ENCODE data around the gene FXR2. TPM values are rescaled to one million over a fixed set of nuclear protein-coding genes. Genes with fewer than 3 reads are reported as not detected.

The FXR2 gene
- total RNA-seq, 2 experiments from 2014 or later: 30.7 to 40.5 TPM

DNA sequence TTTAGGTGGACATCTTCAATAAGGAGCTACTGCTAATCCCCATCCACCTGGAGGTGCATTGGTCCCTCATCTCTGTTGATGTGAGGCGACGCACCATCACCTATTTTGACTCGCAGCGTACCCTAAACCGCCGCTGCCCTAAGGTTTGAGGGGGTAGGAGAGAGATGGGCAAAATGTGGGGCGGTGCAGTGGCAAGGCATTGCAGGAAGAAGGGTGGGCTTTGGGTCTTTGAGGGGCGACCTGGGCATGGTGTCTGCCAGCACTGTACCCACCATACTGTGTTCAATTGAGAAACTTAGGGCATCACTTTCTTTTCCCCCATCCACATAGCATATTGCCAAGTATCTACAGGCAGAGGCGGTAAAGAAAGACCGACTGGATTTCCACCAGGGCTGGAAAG, 44.3 kb downstream of the FXR2 start:
- Mint-ChIP-seq H3K4me3 (no peak overlapping the region), H3K9me3 (ENCODE audit: low read depth) (no peaks in the 10 kb centered on the region), H3K36me3 (peaks cover 46% of the 10 kb centered on the region), H3K27me3 (no peaks in the 10 kb centered on the region), H3K27ac (no peak overlapping the region), H3K4me1 (peaks cover 31% of the 10 kb centered on the region)
- ATAC-seq: no peak
- DNase-seq: no peak
- CTCF ChIA-PET: interaction anchor here (0.9 to 3.2 kb wide), 6 partner anchors 10 to 215 kb away, joined by 3 to 19 read pairs (median 4); partner anchors contain the start of gene SENP3

DNA sequence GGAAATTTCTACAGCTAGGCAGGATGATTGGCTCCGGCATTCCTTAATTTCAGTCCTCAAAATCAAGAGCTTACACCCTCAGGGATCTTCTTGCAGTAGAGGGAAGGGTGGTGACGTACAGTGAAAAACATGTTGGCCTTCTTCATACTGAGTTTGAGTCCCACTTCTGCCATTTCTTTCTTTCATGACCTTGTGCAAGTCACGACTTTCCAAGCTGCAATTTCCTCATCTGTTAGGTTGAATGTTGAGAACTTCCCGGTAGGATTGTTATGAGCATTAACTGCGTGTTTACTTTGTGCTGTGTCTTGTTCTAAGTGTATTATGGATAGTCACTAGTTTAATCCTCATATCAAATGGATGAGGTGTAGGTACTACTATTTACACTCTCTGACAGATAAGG, 45.1 kb downstream of the FXR2 start:
- DNase-seq (no peak), ATAC-seq (no peak)
- Mint-ChIP-seq H3K27ac (no peak overlapping the region), H3K4me1 (peaks cover 26% of the 10 kb centered on the region), H3K9me3 (ENCODE audit: low read depth) (no peaks in the 10 kb centered on the region), H3K27me3 (no peaks in the 10 kb centered on the region), H3K4me3 (no peak overlapping the region), H3K36me3 (peaks cover 42% of the 10 kb centered on the region)
- CTCF ChIA-PET: interaction anchor here (1.0 to 3.2 kb wide), 5 partner anchors 9 to 273 kb away, joined by 3 to 19 read pairs (median 3); partner anchors contain the start of gene SENP3

DNA sequence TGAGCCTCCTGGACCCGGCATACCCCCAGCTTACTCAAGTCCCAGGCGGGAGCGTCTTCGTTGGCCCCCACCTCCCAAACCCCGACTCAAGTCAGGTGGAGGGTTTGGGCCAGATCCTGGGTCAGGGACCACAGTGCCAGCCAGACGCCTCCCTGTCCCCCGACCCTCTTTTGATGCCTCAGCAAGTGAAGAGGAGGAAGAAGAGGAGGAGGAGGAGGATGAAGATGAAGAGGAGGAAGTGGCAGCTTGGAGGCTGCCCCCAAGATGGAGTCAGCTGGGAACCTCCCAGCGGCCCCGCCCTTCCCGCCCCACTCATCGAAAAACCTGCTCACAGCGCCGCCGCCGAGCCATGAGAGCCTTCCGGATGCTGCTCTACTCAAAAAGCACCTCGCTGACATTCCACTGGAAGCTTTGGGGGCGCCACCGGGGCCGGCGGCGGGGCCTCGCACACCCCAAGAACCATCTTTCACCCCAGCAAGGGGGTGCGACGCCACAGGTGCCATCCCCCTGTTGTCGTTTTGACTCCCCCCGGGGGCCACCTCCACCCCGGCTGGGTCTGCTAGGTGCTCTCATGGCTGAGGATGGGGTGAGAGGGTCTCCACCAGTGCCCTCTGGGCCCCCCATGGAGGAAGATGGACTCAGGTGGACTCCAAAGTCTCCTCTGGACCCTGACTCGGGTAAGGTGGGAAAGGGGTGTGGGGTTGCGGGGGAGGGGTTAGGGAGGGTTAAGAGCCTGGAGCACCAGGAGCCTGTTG, 51.4 kb downstream of the FXR2 start:
- H3K27me3 Mint-ChIP-seq: no peaks in the 10 kb centered on the region
- peak overlapping the region; percentile 84 for H3K27ac Mint-ChIP-seq
- DNase-seq: no peak
- peak overlapping the region; percentile 85 for H3K4me3 Mint-ChIP-seq
- no peak for ATAC-seq
- H3K9me3 Mint-ChIP-seq (ENCODE audit: low read depth): no peaks in the 10 kb centered on the region
- CTCF ChIA-PET: interaction anchor here (0.5 to 0.9 kb wide), 3 partner anchors 51 to 418 kb away, joined by 3 read pairs; partner anchors contain the start of gene TMEM102
- H3K36me3 Mint-ChIP-seq: peaks cover 13% of the 10 kb centered on the region
- peaks cover 49% of the 10 kb centered on the region for H3K4me1 Mint-ChIP-seq

DNA sequence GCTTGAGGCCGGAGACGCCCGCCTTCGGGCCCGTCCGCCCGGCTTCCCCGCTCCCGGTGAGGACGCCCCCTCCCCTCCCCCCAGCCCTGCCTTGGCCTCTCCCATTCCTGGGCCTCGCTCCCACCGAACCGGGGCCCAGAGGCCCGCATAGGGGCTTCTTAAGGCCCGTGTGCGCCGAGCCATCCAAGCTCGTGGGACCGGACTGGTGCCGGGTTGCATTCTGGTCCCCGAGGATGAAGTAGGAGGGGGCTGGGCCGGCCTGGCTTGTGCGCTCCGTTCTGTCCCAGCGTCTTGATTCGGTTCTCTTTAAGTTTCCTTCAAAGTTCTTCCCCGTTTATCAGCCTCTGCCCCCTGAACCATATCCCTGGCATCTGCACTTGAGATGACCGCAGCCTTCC, 52.5 kb downstream of the FXR2 start:
- ATAC-seq (peak; percentile 8), DNase-seq (no peak)
- CTCF ChIA-PET: interaction anchor here (0.6 to 3.0 kb wide), 13 partner anchors 9 to 200 kb away, joined by 3 to 44 read pairs (median 7); partner anchors contain the start of genes TMEM102, TNFSF12, TP53 and WRAP53
- Mint-ChIP-seq H3K27ac (peak overlapping the region; percentile 84), H3K36me3 (peaks cover 9% of the 10 kb centered on the region), H3K9me3 (ENCODE audit: low read depth) (no peaks in the 10 kb centered on the region), H3K27me3 (no peaks in the 10 kb centered on the region), H3K4me1 (peaks cover 53% of the 10 kb centered on the region), H3K4me3 (peak overlapping the region; percentile 85)

DNA sequence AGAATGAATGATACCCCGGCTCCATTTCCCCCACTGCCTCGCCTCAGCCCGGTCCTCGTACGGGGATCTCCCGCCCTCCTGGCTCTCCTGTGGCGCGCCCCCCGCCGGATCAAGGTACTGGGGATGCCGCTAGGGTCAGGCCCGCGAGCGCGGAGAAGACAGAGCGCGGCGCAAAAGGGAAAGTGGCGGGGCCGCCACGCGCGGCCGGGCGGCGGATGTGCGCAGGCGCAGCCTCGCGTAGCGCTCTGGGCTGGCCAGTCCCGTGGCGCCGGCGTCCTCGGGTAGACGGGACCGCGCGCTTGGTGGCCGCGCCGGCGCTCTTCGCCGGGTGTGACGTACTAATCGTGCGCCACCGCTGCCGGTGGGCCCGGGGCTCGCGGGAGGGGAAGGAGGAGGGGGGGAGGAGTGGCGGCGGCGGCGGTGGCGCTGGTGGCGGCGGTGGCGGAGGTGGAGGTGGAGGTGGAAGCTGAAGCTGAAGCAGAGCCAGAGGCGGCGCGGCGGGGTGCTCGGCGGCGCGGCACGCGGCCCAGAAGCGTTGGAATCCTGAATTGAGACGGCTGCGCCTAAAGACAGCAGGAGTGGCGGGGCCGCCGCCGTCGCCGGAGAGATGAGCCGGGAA, 53.0 kb downstream of the FXR2 start, which contains the start of gene SENP3:
Gene SENP3 (plus strand): TSS at position 331 of the 619 bp plus-strand sequence. CDS start 1,158 bp downstream, outside the sequence.
- H3K4me1 Mint-ChIP-seq: peaks cover 49% of the 10 kb centered on the region
- CTCF ChIA-PET: interaction anchor here (0.6 to 5.4 kb wide), 38 partner anchors 9 to 211 kb away, joined by 3 to 172 read pairs (median 9); partner anchors contain the start of genes CD68, FXR2, MPDU1 and PLSCR3
- ATAC-seq (peak; percentile 90), DNase-seq (peak; percentile 92)
- peaks cover 9% of the 10 kb centered on the region for H3K36me3 Mint-ChIP-seq
- H3K27me3 Mint-ChIP-seq: no peaks in the 10 kb centered on the region
- H3K9me3 Mint-ChIP-seq (ENCODE audit: low read depth): no peaks in the 10 kb centered on the region
- peak within 1 kb of the TSS; percentile 92 for H3K27ac Mint-ChIP-seq
- peak within 1 kb of the TSS; percentile 85 for H3K4me3 Mint-ChIP-seq

DNA sequence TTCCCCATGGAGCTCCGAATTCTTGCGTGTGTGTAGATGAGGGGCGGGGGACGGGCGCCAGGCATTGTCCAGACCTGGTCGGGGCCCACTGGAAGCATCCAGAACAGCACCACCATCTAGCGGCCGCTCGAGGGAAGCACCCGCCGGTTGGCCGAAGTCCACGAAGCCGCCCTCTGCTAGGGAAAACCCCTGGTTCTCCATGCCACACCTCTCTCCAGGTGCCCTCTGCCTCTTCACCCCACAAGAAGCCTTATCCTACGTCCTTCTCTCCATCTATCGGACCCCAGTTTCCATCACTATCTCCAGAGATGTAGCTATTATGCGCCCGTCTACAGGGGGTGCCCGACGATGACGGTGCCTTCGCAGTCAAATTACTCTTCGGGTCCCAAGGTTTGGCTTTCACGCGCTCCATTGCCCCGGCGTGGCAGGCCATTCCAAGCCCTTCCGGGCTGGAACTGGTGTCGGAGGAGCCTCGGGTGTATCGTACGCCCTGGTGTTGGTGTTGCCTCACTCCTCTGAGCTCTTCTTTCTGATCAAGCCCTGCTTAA, 53.6 kb downstream of the FXR2 start:
- DNase-seq: peak; percentile 91
- H3K36me3 Mint-ChIP-seq: peaks cover 11% of the 10 kb centered on the region
- peaks cover 51% of the 10 kb centered on the region for H3K4me1 Mint-ChIP-seq
- no peaks in the 10 kb centered on the region for H3K27me3 Mint-ChIP-seq
- H3K9me3 Mint-ChIP-seq (ENCODE audit: low read depth): no peaks in the 10 kb centered on the region
- peak overlapping the region; percentile 85 for H3K4me3 Mint-ChIP-seq
- ATAC-seq: peak; percentile 75
- H3K27ac Mint-ChIP-seq: peak overlapping the region; percentile 92
- CTCF ChIA-PET: interaction anchor here (0.6 to 5.4 kb wide), 53 partner anchors 9 to 340 kb away, joined by 3 to 172 read pairs (median 6); partner anchors contain the start of genes CD68, FXR2, MPDU1 and PLSCR3

DNA sequence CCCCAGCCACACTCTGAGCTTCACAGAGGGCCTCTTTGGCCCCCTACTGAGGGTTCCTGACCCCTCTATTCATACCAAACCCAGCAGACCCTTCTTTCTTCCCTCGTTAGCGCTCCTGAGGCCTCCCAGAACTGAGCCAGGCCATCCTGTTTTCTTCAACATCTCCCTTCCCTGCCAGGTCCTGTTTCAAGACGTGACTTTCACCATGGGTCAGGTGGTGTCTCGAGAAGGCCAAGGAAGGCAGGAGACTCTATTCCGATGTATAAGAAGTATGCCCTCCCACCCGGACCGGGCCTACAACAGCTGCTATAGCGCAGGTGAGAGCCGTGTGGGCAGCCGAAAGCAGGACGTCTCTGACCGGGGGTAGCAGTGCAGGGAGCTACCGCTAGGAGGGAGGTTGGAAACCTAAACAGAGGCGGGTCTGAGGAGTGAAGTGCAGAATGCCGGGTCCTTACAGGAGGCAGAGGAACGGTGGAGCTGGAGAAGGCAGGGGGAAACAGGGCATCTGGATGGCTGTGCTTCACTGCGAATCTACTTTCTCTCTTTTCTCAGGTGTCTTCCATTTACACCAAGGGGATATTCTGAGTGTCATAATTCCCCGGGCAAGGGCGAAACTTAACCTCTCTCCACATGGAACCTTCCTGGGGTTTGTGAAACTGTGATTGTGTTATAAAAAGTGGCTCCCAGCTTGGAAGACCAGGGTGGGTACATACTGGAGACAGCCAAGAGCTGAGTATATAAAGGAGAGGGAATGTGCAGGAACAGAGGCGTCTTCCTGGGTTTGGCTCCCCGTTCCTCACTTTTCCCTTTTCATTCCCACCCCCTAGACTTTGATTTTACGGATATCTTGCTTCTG, 54.3 kb downstream of the FXR2 start:
- ATAC-seq: no peak
- DNase-seq: peak; percentile 72
- Mint-ChIP-seq H3K27ac (peak overlapping the region; percentile 92), H3K4me1 (peaks cover 55% of the 10 kb centered on the region), H3K9me3 (ENCODE audit: low read depth) (no peaks in the 10 kb centered on the region), H3K36me3 (peaks cover 9% of the 10 kb centered on the region), H3K4me3 (peak overlapping the region; percentile 85), H3K27me3 (no peaks in the 10 kb centered on the region)
- CTCF ChIA-PET: interaction anchor here (0.6 to 5.4 kb wide), 52 partner anchors 8 to 340 kb away, joined by 3 to 172 read pairs (median 6); partner anchors contain the start of genes CD68, FXR2, MPDU1 and PLSCR3

DNA sequence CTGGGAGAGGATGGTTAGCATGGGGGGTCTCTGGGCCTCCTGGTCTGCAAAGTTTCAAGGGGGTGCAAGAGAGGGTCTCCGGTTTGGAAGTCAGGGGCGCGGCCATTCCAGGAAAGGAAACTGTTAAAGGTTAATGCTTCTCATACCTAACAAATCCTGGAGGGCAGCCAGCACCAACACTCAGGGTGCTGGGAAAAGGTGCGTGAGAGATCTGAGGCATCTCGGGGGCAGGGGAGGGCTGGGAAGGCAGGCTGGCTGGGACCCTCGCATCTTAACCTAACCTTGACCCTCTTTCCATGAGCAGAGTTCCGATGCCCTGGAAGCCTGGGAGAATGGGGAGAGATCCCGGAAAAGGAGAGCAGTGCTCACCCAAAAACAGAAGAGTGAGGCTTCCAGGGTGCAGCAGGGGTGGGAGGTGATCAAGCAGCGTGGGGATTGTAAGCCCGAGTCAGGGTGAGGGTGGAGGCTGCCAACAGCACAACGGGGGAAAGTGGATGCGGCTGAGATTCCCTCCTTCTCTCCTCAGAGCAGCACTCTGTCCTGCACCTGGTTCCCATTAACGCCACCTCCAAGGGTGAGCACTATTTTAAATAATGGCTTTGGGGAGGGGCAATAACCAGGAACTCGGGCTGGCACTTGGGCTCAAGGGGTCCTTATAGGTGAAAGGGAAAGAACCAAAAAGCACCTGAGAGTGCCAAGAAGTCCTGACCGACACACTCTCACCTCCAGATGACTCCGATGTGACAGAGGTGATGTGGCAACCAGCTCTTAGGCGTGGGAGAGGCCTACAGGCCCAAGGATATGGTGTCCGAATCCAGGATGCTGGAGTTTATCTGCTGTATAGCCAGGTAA, 55.2 kb downstream of the FXR2 start:
- no peaks in the 10 kb centered on the region for H3K27me3 Mint-ChIP-seq
- H3K4me1 Mint-ChIP-seq: peaks cover 56% of the 10 kb centered on the region
- ATAC-seq (no peak), DNase-seq (no peak)
- no peak overlapping the region for H3K4me3 Mint-ChIP-seq
- no peaks in the 10 kb centered on the region for H3K9me3 Mint-ChIP-seq (ENCODE audit: low read depth)
- H3K36me3 Mint-ChIP-seq: peaks cover 7% of the 10 kb centered on the region
- no peak overlapping the region for H3K27ac Mint-ChIP-seq
- CTCF ChIA-PET: interaction anchor here (0.8 to 5.4 kb wide), 36 partner anchors 7 to 230 kb away, joined by 3 to 172 read pairs (median 8); partner anchors contain the start of genes CD68, MPDU1, PLSCR3 and SAT2

DNA sequence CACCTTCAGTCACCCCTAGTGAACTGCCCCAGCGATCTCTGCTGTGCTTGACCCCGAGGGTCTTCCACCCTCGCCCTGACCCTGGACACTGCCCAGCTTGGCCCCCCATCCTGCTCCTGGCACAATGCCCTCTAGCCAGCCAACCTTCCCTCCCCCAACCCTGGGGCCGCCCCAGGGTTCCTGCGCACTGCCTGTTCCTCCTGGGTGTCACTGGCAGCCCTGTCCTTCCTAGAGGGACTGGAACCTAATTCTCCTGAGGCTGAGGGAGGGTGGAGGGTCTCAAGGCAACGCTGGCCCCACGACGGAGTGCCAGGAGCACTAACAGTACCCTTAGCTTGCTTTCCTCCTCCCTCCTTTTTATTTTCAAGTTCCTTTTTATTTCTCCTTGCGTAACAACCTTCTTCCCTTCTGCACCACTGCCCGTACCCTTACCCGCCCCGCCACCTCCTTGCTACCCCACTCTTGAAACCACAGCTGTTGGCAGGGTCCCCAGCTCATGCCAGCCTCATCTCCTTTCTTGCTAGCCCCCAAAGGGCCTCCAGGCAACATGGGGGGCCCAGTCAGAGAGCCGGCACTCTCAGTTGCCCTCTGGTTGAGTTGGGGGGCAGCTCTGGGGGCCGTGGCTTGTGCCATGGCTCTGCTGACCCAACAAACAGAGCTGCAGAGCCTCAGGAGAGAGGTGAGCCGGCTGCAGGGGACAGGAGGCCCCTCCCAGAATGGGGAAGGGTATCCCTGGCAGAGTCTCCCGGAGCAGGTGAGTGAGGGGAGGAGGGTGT, 56.0 kb downstream of the FXR2 start, which contains the start of gene TNFSF13:
Gene TNFSF13 (plus strand): TSS at position 207 of the 776 bp plus-strand sequence. CDS start 290 bp downstream, at position 497.
- peaks cover 52% of the 10 kb centered on the region for H3K4me1 Mint-ChIP-seq
- H3K36me3 Mint-ChIP-seq: peaks cover 10% of the 10 kb centered on the region
- H3K27ac Mint-ChIP-seq: peak within 1 kb of the TSS; percentile 68
- DNase-seq (no peak), ATAC-seq (no peak)
- CTCF ChIA-PET: interaction anchor here (0.7 to 5.4 kb wide), 5 partner anchors 9 to 203 kb away, joined by 3 to 172 read pairs (median 4); partner anchors contain the start of gene TNFSF12
- H3K27me3 Mint-ChIP-seq: no peaks in the 10 kb centered on the region
- no peaks in the 10 kb centered on the region for H3K9me3 Mint-ChIP-seq (ENCODE audit: low read depth)
- no peak within 1 kb of the TSS for H3K4me3 Mint-ChIP-seq

DNA sequence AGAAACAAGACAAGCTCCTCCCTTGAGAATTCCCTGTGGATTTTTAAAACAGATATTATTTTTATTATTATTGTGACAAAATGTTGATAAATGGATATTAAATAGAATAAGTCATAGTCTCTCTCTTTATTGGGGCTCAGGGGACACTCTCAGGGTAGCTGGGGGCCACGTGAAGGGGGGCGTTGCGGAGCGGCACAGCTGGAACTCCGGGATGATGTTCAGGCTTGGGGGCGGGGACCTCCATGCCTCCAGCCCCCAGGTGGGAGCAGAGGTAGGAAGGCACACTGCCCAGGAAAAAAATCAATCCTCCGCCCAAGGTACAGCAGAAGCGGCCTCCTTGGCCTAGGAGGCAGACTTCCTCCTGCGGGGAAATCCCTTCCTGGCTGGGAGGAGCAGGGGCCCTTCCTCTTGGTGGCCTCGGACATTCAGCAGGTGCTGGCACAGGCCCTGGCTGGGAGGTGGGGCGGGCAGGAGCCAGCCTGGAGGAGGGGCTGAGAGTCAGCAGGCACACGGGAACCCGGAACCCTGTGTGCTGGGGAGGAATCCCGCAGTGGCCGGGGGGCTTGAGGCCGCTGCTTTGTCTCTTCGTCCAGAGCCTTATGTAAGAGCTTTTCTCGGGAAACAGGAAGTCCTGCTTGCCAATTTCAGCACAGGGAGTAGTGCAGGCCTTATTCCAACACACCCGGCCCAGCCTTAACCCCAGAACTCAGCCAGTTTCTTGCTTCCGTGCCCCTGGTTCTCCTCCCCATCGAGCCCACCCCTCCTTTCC, 56.7 kb downstream of the FXR2 start:
- H3K36me3 Mint-ChIP-seq: peaks cover 15% of the 10 kb centered on the region
- H3K27me3 Mint-ChIP-seq: no peaks in the 10 kb centered on the region
- no peak for ATAC-seq
- CTCF ChIA-PET: interaction anchor here (0.7 to 5.4 kb wide), 5 partner anchors 8 to 202 kb away, joined by 3 to 172 read pairs (median 4); partner anchors contain the start of gene TNFSF12
- peak overlapping the region; percentile 68 for H3K27ac Mint-ChIP-seq
- peaks cover 58% of the 10 kb centered on the region for H3K4me1 Mint-ChIP-seq
- H3K4me3 Mint-ChIP-seq: no peak overlapping the region
- H3K9me3 Mint-ChIP-seq (ENCODE audit: low read depth): no peaks in the 10 kb centered on the region
- DNase-seq: no peak
